DND-41 (cell line): Measurements from ENCODE around the gene CHRNB2.

Source experiments
- CTCF ChIP-seq: IDR thresholded peaks from 2 replicates; pipeline ENCODE4 v1.5.1; 2012; ENCODE audit warnings: borderline replicate concordance, low read length, moderate library complexity, mild to moderate bottlenecking; ENCODE audit not compliant: poor library complexity, severe bottlenecking; ENCODE audit errors: extremely low read depth
- EZH2 ChIP-seq: IDR thresholded peaks from 3 replicates; pipeline ENCODE4 v1.6.1; 2012; ENCODE audit warnings: borderline replicate concordance, low read depth, mild to moderate bottlenecking, moderate library complexity, low read length, inconsistent platforms; ENCODE audit not compliant: severe bottlenecking

GRCh38 chr1:154609398-154610380 lies 42.1 kb downstream of the CHRNB2 start:
- TF ChIP-seq EZH2 (no peak), CTCF (no peak)
